ENCODE data around the gene RPS18. TPM values are rescaled to one million over a fixed set of nuclear protein-coding genes. Genes with fewer than 3 reads are reported as not detected.
A peak's percentile ranks its signal among the peaks of the same experiment; 100 is the strongest.

Gene RPS18
- total RNA-seq, 1 donor from 2014 or later, result 2,061 TPM

DNA sequence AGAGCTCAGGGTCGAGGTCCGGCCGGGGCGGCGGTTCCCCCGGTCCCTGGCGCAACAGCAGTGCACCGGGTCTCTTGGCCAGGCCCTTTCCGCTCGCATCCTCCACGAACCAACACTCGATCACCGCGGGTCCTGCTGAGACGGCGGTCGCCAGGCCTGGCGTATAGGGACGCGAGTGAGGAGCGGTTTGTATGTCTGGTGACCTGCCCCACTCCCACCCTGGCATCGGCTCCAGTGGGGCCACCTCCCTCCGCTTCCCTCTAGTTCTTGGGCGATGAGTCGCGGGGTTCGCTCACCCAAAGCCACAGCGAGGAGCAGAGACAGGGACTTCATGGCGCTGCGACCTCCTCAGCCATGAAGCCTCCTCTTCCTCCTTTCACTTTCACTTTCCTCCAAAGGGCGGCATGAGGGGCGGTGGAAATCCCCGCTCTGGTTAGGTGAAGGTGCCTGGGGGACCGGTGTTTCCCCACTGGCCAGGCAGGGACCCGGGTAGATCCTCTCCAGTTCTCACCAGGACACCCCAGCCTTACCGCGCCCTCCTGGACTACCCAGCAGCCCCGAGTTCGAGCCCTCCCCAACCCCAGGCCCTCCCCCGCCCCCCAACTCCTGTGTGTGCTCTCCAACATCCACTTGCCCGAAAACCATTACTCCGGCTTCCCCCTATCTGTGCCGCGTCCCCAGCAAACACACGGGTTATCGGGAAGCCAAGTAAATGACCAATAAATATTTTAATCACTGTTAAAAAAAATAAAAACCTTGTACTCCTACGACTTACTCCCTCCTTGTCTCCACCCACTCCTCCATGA, 42.0 kb downstream of the RPS18 start, which contains the start of gene TAPBP:
TAPBP (minus strand) TSS at position 370 of the 806 bp plus-strand sequence; CDS start at position 333, 37 bp downstream.
- no peak for FAIRE-seq
- Mint-ChIP-seq H3K36me3 (ENCODE audit: low read depth, unreplicated experiment) (peaks cover 6% of the 10 kb centered on the region), H3K4me3 (ENCODE audit: unreplicated experiment) (peak within 1 kb of the TSS; percentile 98), H3K27me3 (ENCODE audit: low read depth, unreplicated experiment) (no peaks in the 10 kb centered on the region), H3K27ac (ENCODE audit: unreplicated experiment) (peak within 1 kb of the TSS; percentile 98), H3K4me1 (ENCODE audit: low read depth, unreplicated experiment) (peaks cover 18% of the 10 kb centered on the region), H3K9me3 (ENCODE audit: unreplicated experiment) (no peaks in the 10 kb centered on the region)
- no peak for TF ChIP-seq EZH2 (IDR thresholded peaks at IDR 0.05; ENCODE audit: insufficient read depth, low read length)
- TF ChIP-seq, protein P1, sequence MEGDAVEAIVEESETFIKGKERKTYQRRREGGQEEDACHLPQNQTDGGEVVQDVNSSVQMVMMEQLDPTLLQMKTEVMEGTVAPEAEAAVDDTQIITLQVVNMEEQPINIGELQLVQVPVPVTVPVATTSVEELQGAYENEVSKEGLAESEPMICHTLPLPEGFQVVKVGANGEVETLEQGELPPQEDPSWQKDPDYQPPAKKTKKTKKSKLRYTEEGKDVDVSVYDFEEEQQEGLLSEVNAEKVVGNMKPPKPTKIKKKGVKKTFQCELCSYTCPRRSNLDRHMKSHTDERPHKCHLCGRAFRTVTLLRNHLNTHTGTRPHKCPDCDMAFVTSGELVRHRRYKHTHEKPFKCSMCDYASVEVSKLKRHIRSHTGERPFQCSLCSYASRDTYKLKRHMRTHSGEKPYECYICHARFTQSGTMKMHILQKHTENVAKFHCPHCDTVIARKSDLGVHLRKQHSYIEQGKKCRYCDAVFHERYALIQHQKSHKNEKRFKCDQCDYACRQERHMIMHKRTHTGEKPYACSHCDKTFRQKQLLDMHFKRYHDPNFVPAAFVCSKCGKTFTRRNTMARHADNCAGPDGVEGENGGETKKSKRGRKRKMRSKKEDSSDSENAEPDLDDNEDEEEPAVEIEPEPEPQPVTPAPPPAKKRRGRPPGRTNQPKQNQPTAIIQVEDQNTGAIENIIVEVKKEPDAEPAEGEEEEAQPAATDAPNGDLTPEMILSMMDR (IDR thresholded peaks at IDR 0.05; ENCODE audit: insufficient read depth, low read depth, low read length), result no peak
- H3K9ac ChIP-seq (ENCODE audit: low read length), result peak within 1 kb of the TSS; percentile 89
- H3K4me3 ChIP-seq (ENCODE audit: insufficient read depth, low read depth, low read length), result peak within 1 kb of the TSS; percentile 84
- H2AFZ ChIP-seq (ENCODE audit: low read depth, low read length), result peak within 1 kb of the TSS; percentile 78
- H3K9me3 ChIP-seq (ENCODE audit: insufficient read depth, low read depth, low read length), result no peaks in the 10 kb centered on the region
- H3K36me3 ChIP-seq (ENCODE audit: insufficient read depth, low read length), result peaks cover 6% of the 10 kb centered on the region
- no peaks in the 10 kb centered on the region for H3K27me3 ChIP-seq (ENCODE audit: insufficient read depth, low read length)
- peak; percentile 42 for DNase-seq (ENCODE audit: low read depth)
- H3K4me2 ChIP-seq (ENCODE audit: low read length), result peak within 1 kb of the TSS; percentile 100
- H3K27ac ChIP-seq (ENCODE audit: low read depth, low read length), result peak within 1 kb of the TSS; percentile 82
- H4K20me1 ChIP-seq (ENCODE audit: insufficient read depth, low read length), result peaks cover 23% of the 10 kb centered on the region
- H3K4me1 ChIP-seq (ENCODE audit: insufficient read depth, low read length), result peaks cover 36% of the 10 kb centered on the region
- H3K79me2 ChIP-seq (ENCODE audit: insufficient read depth, low read length), result peaks cover 55% of the 10 kb centered on the region

- H3K9me3 Mint-ChIP-seq (ENCODE audit: unreplicated experiment), result no peaks in the 10 kb centered on the region
- FAIRE-seq (no peak), DNase-seq (ENCODE audit: low read depth) (peak; percentile 60)
- peaks cover 18% of the 10 kb centered on the region for H3K4me1 Mint-ChIP-seq (ENCODE audit: low read depth, unreplicated experiment)
- peak overlapping the region; percentile 98 for H3K4me3 Mint-ChIP-seq (ENCODE audit: unreplicated experiment)
- H3K36me3 Mint-ChIP-seq (ENCODE audit: low read depth, unreplicated experiment), result peaks cover 6% of the 10 kb centered on the region
- Histone ChIP-seq H3K4me2 (ENCODE audit: low read length) (peak overlapping the region; percentile 100), H3K27ac (ENCODE audit: low read depth, low read length) (peak overlapping the region; percentile 82), H3K36me3 (ENCODE audit: insufficient read depth, low read length) (peaks cover 12% of the 10 kb centered on the region), H3K9me3 (ENCODE audit: insufficient read depth, low read depth, low read length) (no peaks in the 10 kb centered on the region), H4K20me1 (ENCODE audit: insufficient read depth, low read length) (peaks cover 21% of the 10 kb centered on the region), H3K9ac (ENCODE audit: low read length) (peak overlapping the region; percentile 89), H3K4me3 (ENCODE audit: insufficient read depth, low read depth, low read length) (peak overlapping the region; percentile 84), H3K79me2 (ENCODE audit: insufficient read depth, low read length) (peaks cover 61% of the 10 kb centered on the region), H3K27me3 (ENCODE audit: insufficient read depth, low read length) (no peaks in the 10 kb centered on the region), H2AFZ (ENCODE audit: low read depth, low read length) (peak overlapping the region; percentile 62), H3K4me1 (ENCODE audit: insufficient read depth, low read length) (peaks cover 42% of the 10 kb centered on the region)
- no peaks in the 10 kb centered on the region for H3K27me3 Mint-ChIP-seq (ENCODE audit: low read depth, unreplicated experiment)
- peak overlapping the region; percentile 98 for H3K27ac Mint-ChIP-seq (ENCODE audit: unreplicated experiment)
- TF ChIP-seq, protein P1 (IDR thresholded peaks at IDR 0.05; ENCODE audit: insufficient read depth, low read depth, low read length), result no peak
These were observed 42.7 kb downstream of the RPS18 start for GRCh38 chr6:33314515-33314942.
